SKM-1 (cell line): ENCODE results near the gene ACTR5.

Source experiments
- DNase-seq: peaks from one replicate; lab custom pipeline; 2025; ENCODE audit not compliant: unreplicated experiment; lab: John Stamatoyannopoulos, UW

ACTR5 gene

DNA sequence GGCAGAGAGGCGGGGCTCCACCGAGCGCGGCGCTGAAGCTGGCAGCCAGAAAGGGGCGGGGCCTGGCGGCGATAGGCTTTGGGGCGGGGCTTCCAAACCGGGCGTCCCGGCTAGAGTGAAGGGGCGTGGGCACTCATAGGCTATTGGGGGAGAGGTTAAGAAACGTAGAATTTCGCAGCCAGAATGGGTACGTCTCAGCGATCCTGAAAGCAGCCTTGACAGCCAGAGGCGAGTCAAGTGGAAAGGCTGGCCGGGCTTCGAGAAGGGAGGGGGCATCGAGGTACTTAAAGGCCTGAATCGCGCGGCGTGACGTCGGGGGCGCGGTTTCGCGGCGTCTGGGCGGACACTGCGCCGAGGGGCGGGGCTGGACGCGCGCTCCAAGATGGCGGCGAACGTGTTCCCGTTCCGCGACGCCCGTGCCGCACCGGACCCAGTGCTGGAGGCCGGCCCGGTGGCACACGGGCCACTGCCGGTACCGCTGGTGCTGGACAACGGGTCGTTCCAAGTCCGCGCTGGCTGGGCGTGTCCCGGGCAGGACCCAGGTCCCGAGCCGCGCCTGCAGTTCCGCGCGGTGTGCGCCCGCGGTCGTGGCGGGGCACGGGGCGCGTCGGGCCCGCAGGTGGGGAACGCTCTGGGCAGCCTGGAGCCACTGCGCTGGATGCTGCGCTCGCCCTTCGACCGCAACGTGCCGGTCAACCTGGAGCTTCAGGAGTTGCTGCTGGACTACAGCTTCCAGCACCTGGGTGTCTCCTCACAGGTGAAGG, at the start of gene ACTR5:
Gene ACTR5 (plus strand): TSS at position 364 of the 764 bp plus-strand sequence. CDS start 19 bp downstream, at position 383.
- peak; percentile 87 for DNase-seq

GRCh38 chr20:38698541-38698940, 49.7 kb upstream of the ACTR5 start:
- no peak for DNase-seq

DNA sequence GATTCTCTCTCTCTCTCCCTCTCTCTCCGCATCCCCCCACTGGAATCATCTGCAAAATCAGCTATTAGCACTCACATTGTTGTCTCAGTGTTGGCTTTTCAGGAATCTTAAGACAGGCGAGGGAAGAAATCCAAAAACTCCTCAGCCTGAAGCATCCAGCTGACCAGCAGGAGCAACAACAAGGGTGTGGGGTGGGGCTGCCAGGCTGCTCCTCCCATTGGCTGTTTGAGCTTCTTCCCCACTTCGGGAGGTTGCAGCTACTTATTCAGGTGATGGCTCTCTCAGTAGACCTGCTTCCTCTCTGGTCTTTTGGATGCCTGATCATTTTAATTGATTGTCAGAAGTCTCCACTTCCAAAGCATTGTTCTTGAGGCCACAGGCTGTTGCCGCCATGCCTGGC, 48.1 kb upstream of the ACTR5 start:
- DNase-seq, result no peak

DNA sequence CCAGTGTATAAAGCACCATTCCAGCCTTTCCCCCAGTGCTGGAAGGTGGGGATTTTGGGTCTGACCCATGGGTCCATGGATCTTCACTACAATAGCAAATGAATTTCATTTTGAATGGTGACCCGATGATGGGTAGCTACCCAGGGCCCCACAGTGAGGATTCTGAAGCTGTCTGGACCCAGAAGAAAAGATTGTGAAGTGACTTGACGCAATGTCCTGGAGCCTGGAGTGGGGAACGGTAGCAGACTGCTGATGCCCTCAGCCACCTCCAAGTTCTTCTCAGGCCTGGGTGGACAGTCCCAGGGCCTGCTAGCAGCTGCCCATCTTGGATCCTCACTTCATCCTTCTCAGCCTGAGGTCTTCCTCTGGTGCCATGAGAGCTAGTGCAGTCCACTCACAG, 47.3 kb upstream of the ACTR5 start:
- DNase-seq, result no peak

DNA sequence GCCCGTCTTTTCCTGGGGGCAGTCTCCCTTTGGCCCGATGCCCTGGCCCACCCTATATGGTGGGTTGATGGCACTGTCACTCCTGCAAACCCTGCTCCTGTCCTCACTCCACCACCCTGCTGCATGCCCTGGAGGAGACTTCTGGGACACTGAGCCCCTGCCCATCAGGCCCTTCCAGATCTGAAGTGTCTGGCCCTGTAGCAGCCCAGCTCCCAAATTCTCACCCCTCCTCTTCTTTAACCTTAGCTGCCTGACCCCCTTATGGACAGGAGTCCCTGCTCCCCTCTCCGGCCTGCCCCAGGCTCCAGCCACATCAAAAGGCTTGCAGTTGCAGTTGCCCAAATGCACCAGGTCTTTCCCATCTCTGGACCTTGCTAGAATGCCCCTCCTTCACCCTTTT, 44.7 kb upstream of the ACTR5 start:
- no peak for DNase-seq

- DNase-seq, result no peak
These were observed 44.1 kb upstream of the ACTR5 start for GRCh38 chr20:38704136-38704535.

- DNase-seq, result no peak
These were observed 41.8 kb upstream of the ACTR5 start for GRCh38 chr20:38706509-38706908.

DNA sequence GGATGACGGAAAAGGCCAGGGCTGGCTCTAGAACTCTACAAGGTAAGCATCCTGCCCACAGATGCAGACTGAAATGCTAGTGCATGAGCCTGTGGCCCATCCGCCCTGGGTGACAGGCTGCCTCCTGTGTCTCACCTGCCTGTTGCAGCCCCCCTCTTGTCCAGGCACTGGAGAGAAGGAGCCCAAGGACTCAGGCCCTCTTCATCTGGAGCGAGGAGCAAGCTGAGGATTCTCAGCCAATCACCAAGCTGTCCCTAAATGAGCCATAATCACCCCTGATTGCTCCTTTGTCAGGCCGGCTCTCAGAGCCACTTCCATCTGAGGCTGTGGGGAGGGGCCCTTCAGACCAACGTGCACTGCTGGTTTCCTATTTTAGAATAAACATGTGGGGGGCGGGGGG, 34.0 kb upstream of the ACTR5 start:
- DNase-seq, result no peak

DNA sequence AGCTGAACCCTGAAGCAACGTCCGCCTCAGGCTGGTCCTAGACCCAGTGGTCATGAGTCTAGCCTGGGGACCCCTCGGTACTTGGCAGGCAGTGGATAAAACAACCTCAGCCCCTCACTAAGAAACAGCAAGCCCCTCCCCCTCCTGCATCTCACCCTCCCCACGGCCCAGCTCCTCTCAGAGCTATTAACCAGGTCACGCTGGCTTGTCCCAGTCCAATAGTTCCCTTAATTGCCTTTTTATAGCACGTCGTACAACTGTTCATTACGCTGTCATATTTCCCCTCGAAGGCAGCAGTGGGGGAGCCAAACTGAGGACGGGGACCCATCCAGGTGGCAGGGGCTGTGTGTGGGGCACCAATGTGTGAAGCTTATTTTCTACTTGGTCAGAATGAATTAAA, 32.6 kb upstream of the ACTR5 start:
- DNase-seq, result no peak

DNA sequence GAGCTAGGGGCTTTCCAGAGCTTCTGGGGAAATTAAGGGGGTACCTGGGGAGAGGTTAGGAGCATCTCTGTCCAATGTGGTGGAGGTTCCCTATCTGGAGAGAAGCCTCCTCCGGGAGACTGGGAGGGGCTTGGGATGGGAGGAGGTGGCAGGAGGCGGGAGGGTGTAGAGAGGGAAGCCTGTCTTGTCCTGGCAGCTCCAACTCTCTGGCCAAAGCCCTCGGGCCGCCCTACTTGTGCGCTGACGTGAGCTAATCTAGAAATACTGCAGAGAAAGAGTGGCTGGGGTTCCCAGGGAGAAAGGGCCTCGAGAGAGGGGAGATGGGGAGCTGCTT, 25.6 kb upstream of the ACTR5 start:
- no peak for DNase-seq

GRCh38 chr20:38723017-38723847, 25.0 kb upstream of the ACTR5 start:
- no peak for DNase-seq

DNA sequence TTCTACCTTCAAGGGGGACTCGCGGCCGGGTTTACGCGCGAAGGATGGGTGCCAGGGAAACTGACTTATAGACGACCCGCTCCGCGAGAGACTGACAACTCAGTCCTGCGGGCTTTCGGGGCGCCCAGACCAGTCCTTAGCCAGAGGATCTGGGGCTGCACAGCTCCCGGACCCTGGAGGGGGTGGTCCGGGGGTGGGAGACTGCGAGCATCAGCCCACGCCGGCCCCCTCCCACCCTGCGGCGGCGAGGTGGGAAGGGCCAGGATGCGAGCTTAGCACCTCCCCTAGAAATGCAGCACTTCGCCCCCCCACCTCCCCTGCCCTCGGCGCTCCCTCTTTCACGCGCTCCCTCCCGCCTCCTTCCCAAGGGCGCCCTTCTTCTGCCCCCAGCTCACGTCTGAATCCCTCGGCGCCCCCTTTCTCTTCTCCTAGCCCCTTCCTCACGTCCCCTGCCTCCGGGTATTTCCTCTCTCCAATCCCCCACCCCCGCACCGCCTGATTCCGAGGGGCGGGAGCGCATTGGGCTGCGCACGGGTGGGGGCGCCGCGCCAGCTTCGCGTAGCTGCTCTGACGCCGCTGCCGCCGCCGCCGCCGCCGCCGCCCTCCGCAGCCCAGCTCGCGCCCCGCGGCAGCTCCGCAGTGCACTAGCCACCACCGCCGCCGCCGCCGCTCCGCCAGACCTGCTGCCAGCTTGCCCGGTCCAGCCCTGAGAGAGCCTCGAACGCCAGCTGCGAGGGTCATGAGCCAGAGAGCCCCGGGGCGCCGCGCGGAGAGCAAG, 24.2 kb upstream of the ACTR5 start, which contains the start of gene SLC32A1:
Gene SLC32A1 (plus strand): TSS at position 639 of the 778 bp plus-strand sequence. CDS start 239 bp downstream, outside the sequence.
- no peak for DNase-seq

GRCh38 chr20:38724626-38725147, 23.6 kb upstream of the ACTR5 start:
- no peak for DNase-seq

GRCh38 chr20:38725148-38725901, 22.9 kb upstream of the ACTR5 start:
- DNase-seq, result no peak

DNA sequence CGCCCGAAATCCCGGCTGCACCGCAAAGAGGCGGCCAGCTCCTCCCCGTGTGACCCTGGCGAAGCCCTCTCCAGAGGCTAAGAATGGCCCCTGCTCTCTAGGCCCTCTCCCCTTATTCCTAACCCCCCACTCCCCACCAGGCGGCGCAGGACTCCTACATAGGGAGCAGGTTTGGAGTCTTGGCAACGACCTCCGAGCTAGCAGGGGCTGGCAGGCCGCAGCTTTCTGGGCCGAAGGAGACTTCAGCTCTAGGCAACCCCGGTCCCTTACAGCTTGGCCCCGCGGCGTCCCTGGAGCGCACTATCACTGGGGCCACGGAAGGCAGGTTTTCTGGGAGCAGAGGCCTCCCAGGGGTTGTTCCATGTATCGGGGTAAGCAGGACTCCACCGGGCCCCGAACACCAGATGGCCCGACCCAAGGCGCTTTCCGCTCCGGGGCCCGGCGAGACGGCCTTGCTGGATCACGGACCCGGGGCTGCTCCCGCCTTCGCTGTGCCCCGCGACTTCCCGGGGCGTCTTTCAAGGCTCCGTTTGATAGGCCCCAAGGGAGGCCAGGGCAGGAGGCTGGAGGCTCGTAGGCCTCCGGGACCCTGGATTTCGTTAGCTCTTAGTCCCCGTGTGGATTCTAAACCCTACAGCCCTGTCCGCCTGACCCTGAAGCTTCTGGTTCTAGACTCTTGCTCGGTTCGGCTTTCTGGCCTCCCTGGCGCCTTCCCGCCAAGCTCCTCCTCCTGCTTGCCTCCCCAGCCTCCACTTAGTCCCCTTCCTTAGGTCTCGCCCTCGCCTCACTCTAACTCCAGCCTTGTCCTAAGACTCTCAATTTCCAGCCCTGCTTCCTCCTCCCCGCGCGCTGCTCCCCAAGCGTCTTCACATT, 22.1 kb upstream of the ACTR5 start:
- DNase-seq, result no peak

- no peak for DNase-seq
These were observed 21.3 kb upstream of the ACTR5 start for GRCh38 chr20:38726804-38727606.

DNA sequence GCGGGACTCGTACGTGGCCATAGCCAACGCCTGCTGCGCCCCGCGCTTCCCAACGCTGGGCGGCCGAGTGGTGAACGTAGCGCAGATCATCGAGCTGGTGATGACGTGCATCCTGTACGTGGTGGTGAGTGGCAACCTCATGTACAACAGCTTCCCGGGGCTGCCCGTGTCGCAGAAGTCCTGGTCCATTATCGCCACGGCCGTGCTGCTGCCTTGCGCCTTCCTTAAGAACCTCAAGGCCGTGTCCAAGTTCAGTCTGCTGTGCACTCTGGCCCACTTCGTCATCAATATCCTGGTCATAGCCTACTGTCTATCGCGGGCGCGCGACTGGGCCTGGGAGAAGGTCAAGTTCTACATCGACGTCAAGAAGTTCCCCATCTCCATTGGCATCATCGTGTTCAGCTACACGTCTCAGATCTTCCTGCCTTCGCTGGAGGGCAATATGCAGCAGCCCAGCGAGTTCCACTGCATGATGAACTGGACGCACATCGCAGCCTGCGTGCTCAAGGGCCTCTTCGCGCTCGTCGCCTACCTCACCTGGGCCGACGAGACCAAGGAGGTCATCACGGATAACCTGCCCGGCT, 20.6 kb upstream of the ACTR5 start:
- DNase-seq, result no peak

GRCh38 chr20:38728191-38728781, 20.0 kb upstream of the ACTR5 start:
- no peak for DNase-seq
